ENCODE results near the gene BEND3. TPM values are rescaled to one million over a fixed set of nuclear protein-coding genes. Genes with fewer than 3 reads are reported as not detected.
"Not testable (repeated sequence)": the region's sequence is repeated elsewhere in the genome, so short reads cannot be mapped to it uniquely, and the experiment has no call there.

Gene BEND3
- polyA plus RNA-seq, 2 of the 4 experiments (the other 2 are of a cell fraction): 2.2 to 2.3 TPM

DNA sequence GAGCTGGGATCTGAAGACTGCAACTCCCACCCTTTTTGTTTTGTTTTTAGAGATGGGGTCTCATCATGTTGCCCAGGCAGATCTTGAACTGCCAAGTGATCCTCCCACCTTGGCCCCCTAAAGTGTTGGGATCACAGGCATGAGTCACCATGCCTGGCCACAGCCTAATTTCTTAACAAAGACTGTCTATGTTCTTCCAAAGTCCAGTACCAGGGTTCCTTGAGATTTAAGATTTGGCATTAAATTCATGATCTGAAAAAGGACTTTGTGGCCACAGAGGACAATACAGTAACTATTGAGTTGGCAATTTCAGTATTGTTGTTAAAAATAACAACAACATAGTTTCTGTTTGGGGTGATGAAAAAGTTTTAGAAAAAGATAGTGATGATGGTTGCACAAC lies 28.7 kb upstream of the BEND3 start:
- H3K27ac ChIP-seq: no peak overlapping the region
- no peak for ATAC-seq
- H3K9me3 ChIP-seq: no peaks in the 10 kb centered on the region
- DNase-seq (ENCODE audit: low read depth in 1 of 2, low spot score in 1 of 2): no peak
- ChIA-PET POLR2A (no interaction called here), CTCF (no interaction called here)
- no peak overlapping the region for H3K4me2 ChIP-seq
- no peak for FAIRE-seq
- TF ChIP-seq KDM5A (IDR thresholded peaks at IDR 0.05) (no peak), ZNF302 (CRISPR knock-in tag; IDR thresholded peaks at IDR 0.05) (no peak), HOXA7 (CRISPR knock-in tag; IDR thresholded peaks at IDR 0.05) (no peak), CEBPB (IDR thresholded peaks at IDR 0.05) (no peak), SMC3 (IDR thresholded peaks at IDR 0.05) (no peak), POLR2A (IDR thresholded peaks at IDR 0.05; ENCODE audit: low read length) (no peak), MAFK (IDR thresholded peaks at IDR 0.05; ENCODE audit: partially characterized antibody) (no peak), EHF (CRISPR knock-in tag; IDR thresholded peaks at IDR 0.05) (no peak), ZC3H11A (IDR thresholded peaks at IDR 0.05) (no peak), FOSL2 (IDR thresholded peaks at IDR 0.05) (no peak), FOSL2 (CRISPR knock-in tag; IDR thresholded peaks at IDR 0.05) (no peak), POLR2AphosphoS2 (conservative IDR thresholded peaks at IDR 0.05; ENCODE audit: low read length) (no peak), ZSCAN20 (CRISPR knock-in tag; IDR thresholded peaks at IDR 0.05) (no peak), RAD21 (conservative IDR thresholded peaks at IDR 0.05 in 1 of 2, IDR thresholded peaks at IDR 0.05 in 1 of 2) (no peak), HDAC2 (IDR thresholded peaks at IDR 0.05) (no peak), NFE2L2 (conservative IDR thresholded peaks at IDR 0.05; ENCODE audit: low read length) (no peak), RCOR1 (IDR thresholded peaks at IDR 0.05; ENCODE audit: low read depth, low read length) (no peak), CHD4 (IDR thresholded peaks at IDR 0.05; ENCODE audit: borderline replicate concordance) (no peak)
- TF ChIP-seq, protein P1, sequence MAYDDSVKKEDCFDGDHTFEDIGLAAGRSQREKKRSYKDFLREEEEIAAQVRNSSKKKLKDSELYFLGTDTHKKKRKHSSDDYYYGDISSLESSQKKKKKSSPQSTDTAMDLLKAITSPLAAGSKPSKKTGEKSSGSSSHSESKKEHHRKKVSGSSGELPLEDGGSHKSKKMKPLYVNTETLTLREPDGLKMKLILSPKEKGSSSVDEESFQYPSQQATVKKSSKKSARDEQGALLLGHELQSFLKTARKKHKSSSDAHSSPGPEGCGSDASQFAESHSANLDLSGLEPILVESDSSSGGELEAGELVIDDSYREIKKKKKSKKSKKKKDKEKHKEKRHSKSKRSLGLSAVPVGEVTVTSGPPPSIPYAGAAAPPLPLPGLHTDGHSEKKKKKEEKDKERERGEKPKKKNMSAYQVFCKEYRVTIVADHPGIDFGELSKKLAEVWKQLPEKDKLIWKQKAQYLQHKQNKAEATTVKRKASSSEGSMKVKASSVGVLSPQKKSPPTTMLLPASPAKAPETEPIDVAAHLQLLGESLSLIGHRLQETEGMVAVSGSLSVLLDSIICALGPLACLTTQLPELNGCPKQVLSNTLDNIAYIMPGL (CRISPR knock-in tag; IDR thresholded peaks at IDR 0.05; ENCODE audit: borderline replicate concordance): no peak
- TF ChIP-seq, protein P2, sequence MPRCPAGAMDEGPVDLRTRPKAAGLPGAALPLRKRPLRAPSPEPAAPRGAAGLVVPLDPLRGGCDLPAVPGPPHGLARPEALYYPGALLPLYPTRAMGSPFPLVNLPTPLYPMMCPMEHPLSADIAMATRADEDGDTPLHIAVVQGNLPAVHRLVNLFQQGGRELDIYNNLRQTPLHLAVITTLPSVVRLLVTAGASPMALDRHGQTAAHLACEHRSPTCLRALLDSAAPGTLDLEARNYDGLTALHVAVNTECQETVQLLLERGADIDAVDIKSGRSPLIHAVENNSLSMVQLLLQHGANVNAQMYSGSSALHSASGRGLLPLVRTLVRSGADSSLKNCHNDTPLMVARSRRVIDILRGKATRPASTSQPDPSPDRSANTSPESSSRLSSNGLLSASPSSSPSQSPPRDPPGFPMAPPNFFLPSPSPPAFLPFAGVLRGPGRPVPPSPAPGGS (IDR thresholded peaks at IDR 0.05): no peak
- TF ChIP-seq, protein P3, sequence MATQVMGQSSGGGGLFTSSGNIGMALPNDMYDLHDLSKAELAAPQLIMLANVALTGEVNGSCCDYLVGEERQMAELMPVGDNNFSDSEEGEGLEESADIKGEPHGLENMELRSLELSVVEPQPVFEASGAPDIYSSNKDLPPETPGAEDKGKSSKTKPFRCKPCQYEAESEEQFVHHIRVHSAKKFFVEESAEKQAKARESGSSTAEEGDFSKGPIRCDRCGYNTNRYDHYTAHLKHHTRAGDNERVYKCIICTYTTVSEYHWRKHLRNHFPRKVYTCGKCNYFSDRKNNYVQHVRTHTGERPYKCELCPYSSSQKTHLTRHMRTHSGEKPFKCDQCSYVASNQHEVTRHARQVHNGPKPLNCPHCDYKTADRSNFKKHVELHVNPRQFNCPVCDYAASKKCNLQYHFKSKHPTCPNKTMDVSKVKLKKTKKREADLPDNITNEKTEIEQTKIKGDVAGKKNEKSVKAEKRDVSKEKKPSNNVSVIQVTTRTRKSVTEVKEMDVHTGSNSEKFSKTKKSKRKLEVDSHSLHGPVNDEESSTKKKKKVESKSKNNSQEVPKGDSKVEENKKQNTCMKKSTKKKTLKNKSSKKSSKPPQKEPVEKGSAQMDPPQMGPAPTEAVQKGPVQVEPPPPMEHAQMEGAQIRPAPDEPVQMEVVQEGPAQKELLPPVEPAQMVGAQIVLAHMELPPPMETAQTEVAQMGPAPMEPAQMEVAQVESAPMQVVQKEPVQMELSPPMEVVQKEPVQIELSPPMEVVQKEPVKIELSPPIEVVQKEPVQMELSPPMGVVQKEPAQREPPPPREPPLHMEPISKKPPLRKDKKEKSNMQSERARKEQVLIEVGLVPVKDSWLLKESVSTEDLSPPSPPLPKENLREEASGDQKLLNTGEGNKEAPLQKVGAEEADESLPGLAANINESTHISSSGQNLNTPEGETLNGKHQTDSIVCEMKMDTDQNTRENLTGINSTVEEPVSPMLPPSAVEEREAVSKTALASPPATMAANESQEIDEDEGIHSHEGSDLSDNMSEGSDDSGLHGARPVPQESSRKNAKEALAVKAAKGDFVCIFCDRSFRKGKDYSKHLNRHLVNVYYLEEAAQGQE (IDR thresholded peaks at IDR 0.05): no peak
- no peak overlapping the region for H3K4me3 ChIP-seq
- H3K4me1 ChIP-seq: no peaks in the 10 kb centered on the region

DNA sequence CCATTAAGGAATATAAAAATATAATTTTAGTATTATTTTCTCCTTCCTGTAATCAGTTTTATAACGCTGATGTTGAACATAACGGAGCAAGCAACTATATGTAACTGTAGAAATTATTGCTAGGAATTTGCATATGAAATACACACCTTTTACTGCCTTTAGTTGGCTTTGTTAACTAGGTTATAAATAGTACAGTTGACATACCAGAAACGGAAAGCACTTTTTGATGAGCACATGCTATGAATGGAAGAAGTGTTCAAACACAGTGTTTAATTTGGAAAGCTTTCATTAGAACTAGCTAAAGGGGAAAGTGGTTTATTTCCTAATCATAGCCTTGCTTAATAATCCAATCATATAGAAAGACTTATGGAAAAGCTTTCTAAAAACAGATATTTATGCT lies 25.3 kb upstream of the BEND3 start:
- DNase-seq (ENCODE audit: low read depth in 1 of 2, low spot score in 1 of 2) (no peak), ATAC-seq (no peak), FAIRE-seq (no peak)
- H3K4me2 ChIP-seq: no peak overlapping the region
- TF ChIP-seq CEBPB (IDR thresholded peaks at IDR 0.05): no peak
- no peak for TF ChIP-seq TFCP2L1 (CRISPR knock-in tag; IDR thresholded peaks at IDR 0.05)
- no peaks in the 10 kb centered on the region for H3K4me1 ChIP-seq
- H3K27ac ChIP-seq: no peak overlapping the region
- H3K4me3 ChIP-seq: no peak overlapping the region
- 47% methylated on average over 3 of the region's 3 CpGs for WGBS (ENCODE audit: missing lambda C conversion rate)
- H3K9me3 ChIP-seq: no peaks in the 10 kb centered on the region
- POLR2A ChIA-PET: interaction anchor here (0.7 kb wide), 1 partner anchor 54 kb away, joined by 4 read pairs; no protein-coding TSS in a partner anchor
- CTCF ChIA-PET: interaction anchor here (1.3 kb wide), 1 partner anchor 14 kb away, joined by 3 read pairs; no protein-coding TSS in a partner anchor

DNA sequence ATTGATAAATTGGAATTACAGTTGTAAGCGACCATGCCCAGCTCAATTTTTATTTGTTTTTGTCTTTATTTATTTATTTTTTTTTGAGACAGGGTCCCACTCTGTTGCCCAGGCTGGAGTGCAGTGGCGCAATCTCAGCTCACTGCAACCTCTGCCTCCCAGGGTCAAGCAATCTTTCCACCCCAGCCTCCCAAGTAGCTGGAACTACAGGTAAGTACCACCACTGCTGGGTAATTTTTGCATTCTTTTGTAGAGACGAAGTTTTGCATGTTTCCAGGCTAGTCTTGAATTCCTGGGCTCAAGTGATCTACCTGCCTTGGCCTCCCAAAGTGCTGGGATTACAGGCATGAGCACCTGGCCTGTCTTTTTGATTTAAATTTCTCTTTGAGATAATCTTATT lies 21.0 kb upstream of the BEND3 start:
- H3K4me2 ChIP-seq; CTCF ChIA-PET; DNase-seq (ENCODE audit: low read depth in 1 of 2, low spot score in 1 of 2); H3K9me3 ChIP-seq; POLR2A ChIA-PET; ATAC-seq; H3K4me3 ChIP-seq; FAIRE-seq; H3K4me1 ChIP-seq; H3K27ac ChIP-seq: not testable (repeated sequence)
- 73% methylated on average over 3 of the region's 3 CpGs for WGBS (ENCODE audit: missing lambda C conversion rate)

DNA sequence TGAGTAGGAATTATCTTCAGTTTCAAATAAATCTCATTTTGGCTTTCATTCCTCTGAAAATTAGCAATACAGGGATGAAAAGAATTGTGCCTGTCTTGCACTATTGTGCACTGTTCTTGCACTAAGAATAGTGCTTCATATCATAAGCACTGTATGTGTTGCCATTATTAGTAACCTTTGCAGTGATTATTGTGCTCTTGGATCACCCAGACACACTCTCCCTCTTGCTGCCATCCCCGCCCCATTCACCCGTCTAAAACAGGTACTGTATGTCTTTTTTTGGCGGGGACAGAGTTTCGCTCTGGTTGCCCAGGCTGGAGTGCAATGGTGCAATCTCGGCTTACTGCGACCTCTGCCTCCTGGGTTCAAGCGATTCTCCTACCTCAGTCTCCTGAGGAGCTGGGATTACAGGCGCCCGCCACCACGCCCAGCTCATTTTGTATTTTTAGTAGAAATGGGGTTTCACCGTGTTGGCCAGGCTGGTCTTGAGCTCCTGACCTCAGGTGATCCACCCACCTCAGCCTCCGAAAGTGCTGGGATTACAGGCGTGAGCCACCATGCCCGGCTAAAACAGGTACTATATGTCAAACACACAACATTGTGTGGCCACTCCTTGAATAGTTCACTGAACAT lies 19.8 kb upstream of the BEND3 start:
- CTCF ChIA-PET, FAIRE-seq, POLR2A ChIA-PET: not testable (repeated sequence)

More for the DNA sequence above, 19.8 kb upstream of the BEND3 start:
- 89% methylated on average over 14 of the region's 14 CpGs for WGBS (ENCODE audit: missing lambda C conversion rate)
- H3K9me3 ChIP-seq; DNase-seq (ENCODE audit: low read depth in 1 of 2, low spot score in 1 of 2); ATAC-seq; H3K4me1 ChIP-seq; H3K4me3 ChIP-seq; H3K27ac ChIP-seq; H3K4me2 ChIP-seq: not testable (repeated sequence)
